Adipocyte (in vitro differentiated cells): ENCODE results near the gene TMEM109.
A peak's percentile ranks its signal among the peaks of the same experiment; 100 is the strongest.

ENCODE experiments used
- DNase-seq: peaks from one replicate; pipeline ENCODE4 v3.0.0-alpha.2; 2015; ENCODE audit warnings: low read depth
- H3K27me3 ChIP-seq: replicated peaks from 2 replicates; pipeline ENCODE4 v1.7.0; 2013; ENCODE audit warnings: mild to moderate bottlenecking, low read length, moderate library complexity; ENCODE audit not compliant: control insufficient read depth, insufficient read depth
- H3K36me3 ChIP-seq: 2 replicates; pipeline ENCODE4 v1.7.0; 2013; ENCODE audit warnings: low read length, mild to moderate bottlenecking, moderate library complexity; ENCODE audit not compliant: control insufficient read depth, insufficient read depth, severe bottlenecking
- H3K4me1 ChIP-seq: 2 replicates; pipeline ENCODE4 v1.7.0; 2013; ENCODE audit warnings: mild to moderate bottlenecking, low read length, moderate library complexity; ENCODE audit not compliant: control insufficient read depth, insufficient read depth
- H3K4me3 ChIP-seq: 2 replicates; pipeline ENCODE4 v1.7.0; 2013; ENCODE audit warnings: mild to moderate bottlenecking, low read length, moderate library complexity
- H3K9ac ChIP-seq: 2 replicates; pipeline ENCODE4 v1.7.0; 2013; ENCODE audit warnings: mild to moderate bottlenecking, low read length, moderate library complexity
- H3K9me3 ChIP-seq: 2 replicates; pipeline ENCODE4 v1.7.0; 2013; ENCODE audit warnings: mild to moderate bottlenecking, low read length, moderate library complexity; ENCODE audit not compliant: control insufficient read depth

The TMEM109 gene

GRCh38 chr11:60872124-60872960 is 41.6 kb upstream of the TMEM109 start:
- Histone ChIP-seq H3K9ac (peak overlapping the region; percentile 32), H3K9me3 (no peaks in the 10 kb centered on the region), H3K27me3 (no peaks in the 10 kb centered on the region), H3K4me3 (no peak overlapping the region), H3K36me3 (no peaks in the 10 kb centered on the region), H3K4me1 (peaks cover 27% of the 10 kb centered on the region)
- DNase-seq, result peak; percentile 53

GRCh38 chr11:60872961-60873524 is 40.9 kb upstream of the TMEM109 start:
- peak; percentile 44 for DNase-seq
- H3K4me1 ChIP-seq, result peaks cover 27% of the 10 kb centered on the region
- no peak overlapping the region for H3K9ac ChIP-seq
- H3K36me3 ChIP-seq, result no peaks in the 10 kb centered on the region
- H3K9me3 ChIP-seq, result no peaks in the 10 kb centered on the region
- no peaks in the 10 kb centered on the region for H3K27me3 ChIP-seq
- H3K4me3 ChIP-seq, result no peak overlapping the region

- Histone ChIP-seq H3K36me3 (no peaks in the 10 kb centered on the region), H3K9ac (no peak overlapping the region), H3K4me3 (no peak overlapping the region), H3K4me1 (peaks cover 27% of the 10 kb centered on the region), H3K9me3 (no peaks in the 10 kb centered on the region), H3K27me3 (no peaks in the 10 kb centered on the region)
- DNase-seq, result no peak
Observed at GRCh38 chr11:60873533-60873932, 40.4 kb upstream of the TMEM109 start.

GRCh38 chr11:60874421-60875365 is 39.3 kb upstream of the TMEM109 start:
- DNase-seq, result no peak
- Histone ChIP-seq H3K4me1 (peaks cover 27% of the 10 kb centered on the region), H3K9me3 (no peaks in the 10 kb centered on the region), H3K9ac (no peak overlapping the region), H3K36me3 (no peaks in the 10 kb centered on the region), H3K4me3 (no peak overlapping the region), H3K27me3 (no peaks in the 10 kb centered on the region)

- Histone ChIP-seq H3K4me3 (no peak overlapping the region), H3K9ac (no peak overlapping the region), H3K27me3 (no peaks in the 10 kb centered on the region), H3K36me3 (peaks cover 3% of the 10 kb centered on the region), H3K9me3 (no peaks in the 10 kb centered on the region), H3K4me1 (peaks cover 27% of the 10 kb centered on the region)
- DNase-seq, result no peak
Observed at GRCh38 chr11:60875366-60876167, 38.4 kb upstream of the TMEM109 start.

GRCh38 chr11:60876168-60876485 is 37.8 kb upstream of the TMEM109 start:
- H3K27me3 ChIP-seq, result no peaks in the 10 kb centered on the region
- H3K4me1 ChIP-seq, result peaks cover 24% of the 10 kb centered on the region
- H3K36me3 ChIP-seq, result peaks cover 3% of the 10 kb centered on the region
- no peak overlapping the region for H3K4me3 ChIP-seq
- no peak for DNase-seq
- no peak overlapping the region for H3K9ac ChIP-seq
- no peaks in the 10 kb centered on the region for H3K9me3 ChIP-seq

- no peak overlapping the region for H3K4me3 ChIP-seq
- H3K9ac ChIP-seq, result no peak overlapping the region
- DNase-seq, result no peak
- peaks cover 3% of the 10 kb centered on the region for H3K36me3 ChIP-seq
- no peaks in the 10 kb centered on the region for H3K27me3 ChIP-seq
- peaks cover under 1% of the 10 kb centered on the region for H3K4me1 ChIP-seq
- H3K9me3 ChIP-seq, result no peaks in the 10 kb centered on the region
Observed at GRCh38 chr11:60878245-60879101, 35.5 kb upstream of the TMEM109 start.

GRCh38 chr11:60879104-60879503 is 34.9 kb upstream of the TMEM109 start:
- Histone ChIP-seq H3K4me1 (no peaks in the 10 kb centered on the region), H3K9me3 (no peaks in the 10 kb centered on the region), H3K27me3 (no peaks in the 10 kb centered on the region), H3K36me3 (peaks cover 3% of the 10 kb centered on the region), H3K9ac (no peak overlapping the region), H3K4me3 (no peak overlapping the region)
- DNase-seq, result no peak

GRCh38 chr11:60879971-60880588 is 33.9 kb upstream of the TMEM109 start:
- peaks cover 3% of the 10 kb centered on the region for H3K36me3 ChIP-seq
- H3K4me3 ChIP-seq, result no peak overlapping the region
- H3K9me3 ChIP-seq, result no peaks in the 10 kb centered on the region
- no peaks in the 10 kb centered on the region for H3K27me3 ChIP-seq
- H3K9ac ChIP-seq, result no peak overlapping the region
- DNase-seq, result no peak
- no peaks in the 10 kb centered on the region for H3K4me1 ChIP-seq
